Nephron progenitor cell (in vitro differentiated cells): ENCODE results near the gene SPACA9.
A peak's percentile ranks its signal among the peaks of the same experiment; 100 is the strongest.

Experiments
- DNase-seq: peaks from one replicate; pipeline ENCODE4 v3.0.0; 2021
- H3K27ac Mint-ChIP-seq: 2 replicates; pipeline ENCODE4 v1.8.0; 2021; ENCODE audit warnings: mild to moderate bottlenecking, moderate library complexity, mixed read lengths
- H3K27me3 Mint-ChIP-seq: 2 replicates; pipeline ENCODE4 v1.8.0; 2021; ENCODE audit warnings: mild to moderate bottlenecking, low read depth, mixed read lengths; ENCODE audit not compliant: poor library complexity
- H3K36me3 Mint-ChIP-seq: 2 replicates; pipeline ENCODE4 v1.8.0; 2021; ENCODE audit warnings: low read depth, mixed read lengths
- H3K4me1 Mint-ChIP-seq: 2 replicates; pipeline ENCODE4 v1.8.0; 2021; ENCODE audit warnings: mixed read lengths
- H3K4me3 Mint-ChIP-seq: 2 replicates; pipeline ENCODE4 v1.8.0; 2021; ENCODE audit warnings: mild to moderate bottlenecking, moderate library complexity, mixed read lengths
- H3K9me3 Mint-ChIP-seq: 2 replicates; pipeline ENCODE4 v1.8.0; 2021; ENCODE audit warnings: mild to moderate bottlenecking, moderate library complexity, mixed read lengths
- TF ChIP-seq, protein P1 (sequence below): fragments of 200-600 bp; sonication (generic); IDR thresholded peaks from 2 replicates; pipeline ENCODE4 v1.5.0; 2021; ENCODE audit warnings: antibody characterized with exemption

SPACA9 gene

DNA sequence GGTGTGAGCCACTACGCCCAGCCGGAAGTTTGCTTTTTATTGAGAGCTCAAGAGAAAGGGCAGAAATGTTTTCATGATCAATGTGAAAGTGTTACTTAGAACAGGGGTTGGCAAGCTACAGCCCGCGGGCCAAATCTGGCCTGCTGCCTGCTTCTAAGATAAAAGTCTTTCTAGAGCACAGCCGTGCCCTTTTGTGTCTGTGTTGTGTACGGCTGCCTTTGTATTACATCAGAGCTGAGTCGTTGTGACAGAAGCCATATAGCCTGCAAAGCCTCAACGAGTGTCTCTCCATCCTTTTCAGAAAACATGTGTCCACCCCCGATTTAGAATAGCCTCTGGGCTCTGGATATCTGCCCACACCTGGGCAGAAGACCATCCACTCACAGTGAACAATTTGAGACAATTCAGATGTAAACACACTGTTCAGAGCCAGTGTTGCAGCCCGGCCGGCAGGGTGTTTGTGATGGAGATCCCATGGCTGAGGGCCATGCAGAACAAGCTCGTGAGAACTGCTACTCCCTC lies 29.5 kb upstream of the SPACA9 start:
- Mint-ChIP-seq H3K27me3 (no peaks in the 10 kb centered on the region), H3K36me3 (no peaks in the 10 kb centered on the region), H3K4me1 (peaks cover 9% of the 10 kb centered on the region), H3K27ac (no peak overlapping the region), H3K9me3 (peaks cover 4% of the 10 kb centered on the region), H3K4me3 (no peak overlapping the region)
- DNase-seq = no peak
- TF ChIP-seq, protein P1, sequence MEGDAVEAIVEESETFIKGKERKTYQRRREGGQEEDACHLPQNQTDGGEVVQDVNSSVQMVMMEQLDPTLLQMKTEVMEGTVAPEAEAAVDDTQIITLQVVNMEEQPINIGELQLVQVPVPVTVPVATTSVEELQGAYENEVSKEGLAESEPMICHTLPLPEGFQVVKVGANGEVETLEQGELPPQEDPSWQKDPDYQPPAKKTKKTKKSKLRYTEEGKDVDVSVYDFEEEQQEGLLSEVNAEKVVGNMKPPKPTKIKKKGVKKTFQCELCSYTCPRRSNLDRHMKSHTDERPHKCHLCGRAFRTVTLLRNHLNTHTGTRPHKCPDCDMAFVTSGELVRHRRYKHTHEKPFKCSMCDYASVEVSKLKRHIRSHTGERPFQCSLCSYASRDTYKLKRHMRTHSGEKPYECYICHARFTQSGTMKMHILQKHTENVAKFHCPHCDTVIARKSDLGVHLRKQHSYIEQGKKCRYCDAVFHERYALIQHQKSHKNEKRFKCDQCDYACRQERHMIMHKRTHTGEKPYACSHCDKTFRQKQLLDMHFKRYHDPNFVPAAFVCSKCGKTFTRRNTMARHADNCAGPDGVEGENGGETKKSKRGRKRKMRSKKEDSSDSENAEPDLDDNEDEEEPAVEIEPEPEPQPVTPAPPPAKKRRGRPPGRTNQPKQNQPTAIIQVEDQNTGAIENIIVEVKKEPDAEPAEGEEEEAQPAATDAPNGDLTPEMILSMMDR = no peak

DNA sequence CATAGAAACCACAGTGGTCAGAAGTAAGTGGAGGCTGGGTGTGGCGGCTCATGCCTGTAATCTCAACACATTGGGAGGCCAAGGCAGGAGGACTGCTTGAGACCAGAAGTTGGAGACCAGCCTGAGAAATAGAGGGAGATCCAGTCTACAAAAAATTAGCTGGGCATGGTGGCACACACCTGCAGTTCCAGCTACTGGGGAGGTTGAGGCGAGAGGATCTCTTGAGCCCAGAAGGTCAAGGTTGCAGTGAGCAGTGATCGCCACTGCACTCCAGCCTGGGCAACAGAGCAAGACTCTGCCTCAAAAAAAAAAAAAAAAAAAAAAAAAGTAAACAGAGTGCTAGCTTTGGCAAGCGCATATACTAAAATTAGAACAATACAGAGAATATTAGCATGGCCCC lies 25.2 kb upstream of the SPACA9 start:
- peaks cover 4% of the 10 kb centered on the region for H3K9me3 Mint-ChIP-seq
- H3K4me1 Mint-ChIP-seq = peaks cover 21% of the 10 kb centered on the region
- DNase-seq = no peak
- no peak overlapping the region for H3K4me3 Mint-ChIP-seq
- H3K27me3 Mint-ChIP-seq = peaks cover 8% of the 10 kb centered on the region
- TF ChIP-seq, protein P1 = no peak
- H3K36me3 Mint-ChIP-seq = no peaks in the 10 kb centered on the region
- no peak overlapping the region for H3K27ac Mint-ChIP-seq

DNA sequence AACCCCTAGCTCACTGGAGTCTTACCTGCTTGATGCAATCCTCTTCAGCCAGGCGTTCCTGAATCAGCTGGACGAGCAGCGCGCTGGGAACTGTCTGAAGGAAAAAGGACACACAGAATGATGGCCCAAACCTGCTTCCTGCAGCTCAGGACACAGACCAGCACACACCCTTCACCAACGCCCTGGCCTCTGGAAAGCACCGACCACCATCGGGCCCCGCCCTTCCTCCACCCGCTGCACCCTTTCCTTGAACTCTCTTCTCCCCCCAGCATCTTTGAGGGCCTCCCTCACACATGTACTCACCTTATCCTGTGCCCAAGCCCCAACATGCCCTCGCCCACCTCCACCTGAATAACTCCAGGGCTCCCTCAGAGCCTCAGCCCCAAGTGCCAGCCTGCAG lies 23.9 kb upstream of the SPACA9 start:
- Mint-ChIP-seq H3K4me3 (no peak overlapping the region), H3K27me3 (peaks cover 12% of the 10 kb centered on the region), H3K4me1 (peaks cover 33% of the 10 kb centered on the region), H3K9me3 (peaks cover 4% of the 10 kb centered on the region), H3K36me3 (no peaks in the 10 kb centered on the region), H3K27ac (no peak overlapping the region)
- DNase-seq = no peak
- TF ChIP-seq, protein P1 = no peak

DNA sequence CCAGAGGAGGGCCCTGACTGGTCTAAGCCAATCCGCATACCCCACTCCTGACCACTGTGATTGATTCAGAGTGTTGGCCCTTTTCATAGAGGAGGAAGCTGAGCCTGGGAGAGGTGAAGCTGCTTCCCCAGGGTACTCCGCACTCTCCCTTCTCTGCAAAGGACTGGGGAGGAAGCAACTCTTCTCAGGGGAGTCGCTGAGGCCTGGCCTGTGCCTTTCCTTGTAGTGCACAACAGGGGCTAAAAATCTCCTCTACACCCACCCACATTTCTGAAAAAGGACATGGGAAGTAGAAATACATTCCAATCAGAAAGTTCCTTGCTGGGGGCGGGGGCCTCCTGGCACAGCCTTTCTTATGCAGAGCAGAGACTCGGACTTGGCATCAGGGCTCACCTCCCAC lies 22.8 kb upstream of the SPACA9 start:
- no peak overlapping the region for H3K27ac Mint-ChIP-seq
- H3K36me3 Mint-ChIP-seq = no peaks in the 10 kb centered on the region
- peaks cover 43% of the 10 kb centered on the region for H3K4me1 Mint-ChIP-seq
- H3K9me3 Mint-ChIP-seq = peaks cover 4% of the 10 kb centered on the region
- no peak for DNase-seq
- H3K4me3 Mint-ChIP-seq = no peak overlapping the region
- peaks cover 18% of the 10 kb centered on the region for H3K27me3 Mint-ChIP-seq
- TF ChIP-seq, protein P1 = no peak

DNA sequence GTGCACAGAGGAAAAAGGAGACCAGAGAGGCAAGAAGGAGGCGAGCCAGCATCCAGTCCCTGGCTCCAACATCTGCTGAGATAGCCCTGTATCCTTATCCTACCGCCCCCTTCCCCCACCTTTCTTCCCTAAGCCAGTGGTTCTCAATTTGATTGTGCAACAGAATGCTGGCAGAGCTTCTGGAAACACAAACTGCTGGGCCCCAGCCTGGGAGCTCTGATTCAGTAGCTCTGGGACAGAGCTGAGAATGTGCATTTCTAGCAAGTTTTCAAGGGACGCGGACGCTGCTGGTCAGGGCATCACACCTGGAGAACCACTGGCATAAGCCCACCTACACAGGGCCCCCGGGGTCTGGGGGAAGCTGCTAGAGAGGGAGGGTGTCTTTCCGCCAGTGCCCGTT lies 21.7 kb upstream of the SPACA9 start:
- DNase-seq = no peak
- TF ChIP-seq, protein P1 = no peak
- Mint-ChIP-seq H3K36me3 (no peaks in the 10 kb centered on the region), H3K27me3 (peaks cover 18% of the 10 kb centered on the region), H3K4me3 (no peak overlapping the region), H3K9me3 (no peaks in the 10 kb centered on the region), H3K4me1 (peaks cover 43% of the 10 kb centered on the region), H3K27ac (no peak overlapping the region)

DNA sequence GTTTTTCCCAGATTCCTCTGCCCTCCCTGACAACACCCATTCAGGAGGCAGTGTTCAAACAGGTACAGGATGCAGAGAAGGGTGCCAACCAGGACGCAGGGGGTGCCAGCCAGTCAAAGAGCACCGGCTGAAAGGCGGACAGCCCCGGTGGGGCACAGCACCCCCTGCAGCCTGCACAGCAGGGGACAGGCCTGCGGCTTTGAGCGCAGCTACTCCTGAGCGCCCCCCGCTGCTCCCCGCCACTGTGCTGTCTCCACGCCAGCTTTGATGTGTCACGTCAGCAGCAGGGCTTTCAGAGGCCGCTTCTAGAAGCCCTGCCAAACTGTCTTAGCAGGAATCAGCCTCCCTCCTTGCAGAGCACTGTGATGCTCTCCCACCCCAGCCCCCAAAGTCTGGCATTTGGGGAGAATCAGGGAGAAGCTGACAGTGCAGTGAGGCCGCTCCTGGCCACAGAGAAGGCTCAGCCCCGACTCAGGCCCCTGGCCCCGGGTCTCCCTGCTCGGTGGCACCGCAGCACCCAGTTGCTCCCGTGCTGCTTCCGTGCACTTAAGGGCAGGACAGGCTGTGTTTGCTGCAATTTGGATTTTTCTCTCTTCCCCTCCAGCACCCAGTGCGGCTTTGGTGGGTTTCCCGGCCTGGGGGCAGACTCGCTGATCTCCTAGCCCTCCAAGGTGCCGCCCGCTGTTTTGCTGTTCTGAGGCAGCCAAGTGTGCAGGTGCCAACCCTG lies 20.9 kb upstream of the SPACA9 start:
- TF ChIP-seq, protein P1 = no peak
- peaks cover 51% of the 10 kb centered on the region for H3K4me1 Mint-ChIP-seq
- H3K36me3 Mint-ChIP-seq = peaks cover 4% of the 10 kb centered on the region
- H3K27ac Mint-ChIP-seq = no peak overlapping the region
- DNase-seq = peak; percentile 33
- no peak overlapping the region for H3K4me3 Mint-ChIP-seq
- H3K9me3 Mint-ChIP-seq = no peaks in the 10 kb centered on the region
- peaks cover 18% of the 10 kb centered on the region for H3K27me3 Mint-ChIP-seq
